Parathyroid adenoma (tissue), 2 donors: Measurements from ENCODE around the gene CCDC24.
A peak's percentile ranks its signal among the peaks of the same experiment; 100 is the strongest.

Experiments used
- H2AFZ ChIP-seq: fragments of 300-600 bp; sonication (generic); one replicate; pipeline ENCODE4 v1.7.0; 2017; ENCODE audit warnings: antibody characterized with exemption, mild to moderate bottlenecking
- H3K27ac ChIP-seq: fragments of 300-600 bp; sonication (generic); one replicate; pipeline ENCODE4 v1.7.0; 2017
- H3K27me3 ChIP-seq: fragments of 300-600 bp; sonication (generic); one replicate; pipeline ENCODE4 v1.7.0; 2017; ENCODE audit warnings: low read length; ENCODE audit not compliant: control insufficient read depth, insufficient read depth
- H3K36me3 ChIP-seq: fragments of 300-600 bp; sonication (generic); one replicate; pipeline ENCODE4 v1.7.0; 2017; ENCODE audit warnings: low read length; ENCODE audit not compliant: control insufficient read depth, insufficient read depth
- H3K4me1 ChIP-seq: fragments of 300-600 bp; sonication (generic); one replicate; pipeline ENCODE4 v1.7.0; 2017; ENCODE audit warnings: control low read depth
- H3K4me2 ChIP-seq: fragments of 300-600 bp; sonication (generic); one replicate; pipeline ENCODE4 v1.7.0; 2017; ENCODE audit warnings: low read length
- H3K4me3 ChIP-seq: fragments of 300-600 bp; sonication (generic); one replicate; pipeline ENCODE4 v1.7.0; 2017; ENCODE audit warnings: low read depth, low read length
- H3K79me2 ChIP-seq: fragments of 300-600 bp; sonication (generic); one replicate; pipeline ENCODE4 v1.7.0; 2017; ENCODE audit warnings: control low read depth
- H3K9ac ChIP-seq: fragments of 300-600 bp; sonication (generic); one replicate; pipeline ENCODE4 v1.7.0; 2017; ENCODE audit warnings: mild to moderate bottlenecking
- H3K9me3 ChIP-seq: fragments of 300-600 bp; sonication (generic); one replicate; pipeline ENCODE4 v1.7.0; 2017; ENCODE audit warnings: low read length; ENCODE audit not compliant: control insufficient read depth
- TF ChIP-seq, protein P1 (sequence below): fragments of 300-600 bp; sonication (generic); IDR thresholded peaks from one replicate; pipeline ENCODE4 v1.7.0; 2017; ENCODE audit warnings: antibody characterized with exemption, mild to moderate bottlenecking
- donor health status: primary hyperparathyroidism.

CCDC24 gene

GRCh38 chr1:43975249-43975961 is 16.0 kb upstream of the CCDC24 start:
- H3K79me2 ChIP-seq = no peaks in the 10 kb centered on the region
- peak overlapping the region; percentile 95 for H3K4me3 ChIP-seq
- H3K4me2 ChIP-seq = peak overlapping the region; percentile 85
- no peaks in the 10 kb centered on the region for H3K9me3 ChIP-seq
- H2AFZ ChIP-seq = peak overlapping the region; percentile 88
- peak overlapping the region; percentile 89 for H3K9ac ChIP-seq
- H3K27me3 ChIP-seq = no peaks in the 10 kb centered on the region
- TF ChIP-seq, protein P1, sequence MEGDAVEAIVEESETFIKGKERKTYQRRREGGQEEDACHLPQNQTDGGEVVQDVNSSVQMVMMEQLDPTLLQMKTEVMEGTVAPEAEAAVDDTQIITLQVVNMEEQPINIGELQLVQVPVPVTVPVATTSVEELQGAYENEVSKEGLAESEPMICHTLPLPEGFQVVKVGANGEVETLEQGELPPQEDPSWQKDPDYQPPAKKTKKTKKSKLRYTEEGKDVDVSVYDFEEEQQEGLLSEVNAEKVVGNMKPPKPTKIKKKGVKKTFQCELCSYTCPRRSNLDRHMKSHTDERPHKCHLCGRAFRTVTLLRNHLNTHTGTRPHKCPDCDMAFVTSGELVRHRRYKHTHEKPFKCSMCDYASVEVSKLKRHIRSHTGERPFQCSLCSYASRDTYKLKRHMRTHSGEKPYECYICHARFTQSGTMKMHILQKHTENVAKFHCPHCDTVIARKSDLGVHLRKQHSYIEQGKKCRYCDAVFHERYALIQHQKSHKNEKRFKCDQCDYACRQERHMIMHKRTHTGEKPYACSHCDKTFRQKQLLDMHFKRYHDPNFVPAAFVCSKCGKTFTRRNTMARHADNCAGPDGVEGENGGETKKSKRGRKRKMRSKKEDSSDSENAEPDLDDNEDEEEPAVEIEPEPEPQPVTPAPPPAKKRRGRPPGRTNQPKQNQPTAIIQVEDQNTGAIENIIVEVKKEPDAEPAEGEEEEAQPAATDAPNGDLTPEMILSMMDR = no peak
- H3K4me1 ChIP-seq = peaks cover 7% of the 10 kb centered on the region
- H3K27ac ChIP-seq = peak overlapping the region; percentile 95
- H3K36me3 ChIP-seq = no peaks in the 10 kb centered on the region

DNA sequence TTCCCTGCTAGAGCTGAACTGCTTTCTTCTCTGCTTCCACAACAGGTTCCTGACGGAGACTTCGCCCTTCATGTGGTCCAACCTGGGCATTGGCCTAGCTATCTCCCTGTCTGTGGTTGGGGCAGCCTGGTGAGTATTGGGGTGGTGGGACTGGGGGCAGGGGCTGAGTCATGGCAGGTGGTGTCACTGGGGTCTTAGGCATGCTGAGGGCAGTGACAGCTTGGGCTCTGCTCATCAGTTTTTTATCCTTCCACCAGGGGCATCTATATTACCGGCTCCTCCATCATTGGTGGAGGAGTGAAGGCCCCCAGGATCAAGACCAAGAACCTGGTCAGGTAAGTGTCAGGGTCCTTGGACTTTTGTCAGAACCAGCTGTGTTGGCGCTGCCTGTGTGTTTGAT is 15.4 kb upstream of the CCDC24 start:
- no peak overlapping the region for H3K27ac ChIP-seq
- H3K9ac ChIP-seq = no peak overlapping the region
- H3K79me2 ChIP-seq = no peaks in the 10 kb centered on the region
- peak overlapping the region; percentile 85 for H3K4me2 ChIP-seq
- TF ChIP-seq, protein P1 = no peak
- peaks cover 7% of the 10 kb centered on the region for H3K4me1 ChIP-seq
- H3K4me3 ChIP-seq = peak overlapping the region; percentile 95
- no peaks in the 10 kb centered on the region for H3K9me3 ChIP-seq
- H3K36me3 ChIP-seq = no peaks in the 10 kb centered on the region
- no peaks in the 10 kb centered on the region for H3K27me3 ChIP-seq
- no peak overlapping the region for H2AFZ ChIP-seq

DNA sequence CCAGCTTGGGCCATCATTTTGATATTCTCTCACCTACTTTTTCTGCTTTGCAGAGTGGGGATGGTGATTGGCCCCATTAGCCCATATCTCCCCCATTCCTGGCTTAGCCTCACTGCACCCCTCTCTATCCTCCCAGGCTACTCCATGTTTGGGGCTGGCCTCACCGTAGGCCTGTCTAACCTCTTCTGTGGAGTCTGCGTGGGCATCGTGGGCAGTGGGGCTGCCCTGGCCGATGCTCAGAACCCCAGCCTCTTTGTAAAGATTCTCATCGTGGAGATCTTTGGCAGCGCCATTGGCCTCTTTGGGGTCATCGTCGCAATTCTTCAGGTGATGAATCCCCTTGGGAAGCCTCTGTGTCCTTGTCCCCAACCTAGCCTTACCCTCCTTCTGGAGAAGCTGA is 14.5 kb upstream of the CCDC24 start:
- H3K4me3 ChIP-seq = no peak overlapping the region
- no peaks in the 10 kb centered on the region for H3K9me3 ChIP-seq
- H3K36me3 ChIP-seq = no peaks in the 10 kb centered on the region
- H3K79me2 ChIP-seq = no peaks in the 10 kb centered on the region
- TF ChIP-seq, protein P1 = no peak
- H3K4me2 ChIP-seq = no peak overlapping the region
- H3K9ac ChIP-seq = no peak overlapping the region
- no peaks in the 10 kb centered on the region for H3K27me3 ChIP-seq
- H3K27ac ChIP-seq = no peak overlapping the region
- peaks cover 7% of the 10 kb centered on the region for H3K4me1 ChIP-seq
- H2AFZ ChIP-seq = no peak overlapping the region

DNA sequence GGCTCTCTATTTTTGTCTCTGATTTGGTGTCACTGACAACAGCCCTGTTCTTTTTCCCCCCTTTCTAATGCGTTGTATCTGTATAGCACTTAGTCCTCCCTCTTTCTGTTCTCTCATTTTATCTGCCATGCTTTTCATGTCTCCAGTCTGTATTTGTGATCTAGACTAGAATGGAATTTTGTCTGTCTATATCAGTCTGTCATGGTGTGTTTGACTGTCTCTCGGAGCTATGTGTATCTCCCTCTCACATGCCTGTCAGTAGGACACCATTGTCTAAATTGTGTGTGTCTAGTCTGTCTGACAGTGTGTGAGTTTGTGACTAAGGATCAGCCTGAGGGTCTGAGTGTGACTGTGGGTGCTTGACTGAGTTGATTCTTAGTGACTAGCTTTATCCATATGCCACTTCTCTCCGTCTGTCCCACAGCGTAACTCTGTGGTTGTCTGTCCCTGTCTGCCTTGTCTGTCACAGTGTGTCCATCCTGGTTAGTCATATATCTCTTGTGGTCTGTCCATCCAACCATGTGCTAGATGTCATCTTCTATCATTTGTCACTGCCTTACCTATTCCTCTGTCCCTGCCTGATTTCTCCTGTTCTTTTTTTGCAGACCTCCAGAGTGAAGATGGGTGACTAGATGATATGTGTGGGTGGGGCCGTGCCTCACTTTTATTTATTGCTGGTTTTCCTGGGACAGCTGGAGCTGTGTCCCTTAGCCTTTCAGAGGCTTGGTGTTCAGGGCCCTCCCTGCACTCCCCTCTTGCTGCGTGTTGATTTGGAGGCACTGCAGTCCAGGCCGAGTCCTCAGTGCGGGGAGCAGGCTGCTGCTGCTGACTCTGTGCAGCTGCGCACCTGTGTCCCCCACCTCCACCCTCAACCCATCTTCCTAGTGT is 13.8 kb upstream of the CCDC24 start:
- H3K4me2 ChIP-seq = no peak overlapping the region
- peaks cover 7% of the 10 kb centered on the region for H3K4me1 ChIP-seq
- no peaks in the 10 kb centered on the region for H3K79me2 ChIP-seq
- no peaks in the 10 kb centered on the region for H3K36me3 ChIP-seq
- H3K27me3 ChIP-seq = no peaks in the 10 kb centered on the region
- H3K9ac ChIP-seq = no peak overlapping the region
- H3K4me3 ChIP-seq = no peak overlapping the region
- TF ChIP-seq, protein P1 = no peak
- no peaks in the 10 kb centered on the region for H3K9me3 ChIP-seq
- H2AFZ ChIP-seq = no peak overlapping the region
- no peak overlapping the region for H3K27ac ChIP-seq
